Measurements from ENCODE around the gene TTK.
"Not testable (repeated sequence)": the region's sequence is repeated elsewhere in the genome, so short reads cannot be mapped to it uniquely, and the experiment has no call there.

The TTK gene

GRCh38 chr6:80068146-80068545 lies 63.7 kb downstream of the TTK start:
- CTCF ChIA-PET; H3K27ac ChIP-seq (ENCODE audit: insufficient read depth in 1 of 2, low read depth in 1 of 2, low read length in 2 of 2, poor library complexity in 1 of 2, severe bottlenecking in 2 of 2); H3K4me3 ChIP-seq (ENCODE audit: control insufficient read depth in 1 of 7, extremely low read depth in 1 of 7, insufficient read depth in 4 of 7, low read depth in 2 of 7, low read length in 6 of 7); H3K27me3 ChIP-seq (replicated peaks in 2 of 5; ENCODE audit: control insufficient read depth in 4 of 5, insufficient read depth in 5 of 5, low read length in 4 of 5); H3K4me1 ChIP-seq (ENCODE audit: control extremely low read depth in 1 of 4, control insufficient read depth in 4 of 4, insufficient read depth in 4 of 4, low read length in 3 of 4); DNase-seq; H3K36me3 ChIP-seq (ENCODE audit: control insufficient read depth in 4 of 4, insufficient read depth in 4 of 4, low read length in 3 of 4); H3K9me3 ChIP-seq (ENCODE audit: control extremely low read depth in 1 of 5, control insufficient read depth in 4 of 5, insufficient read depth in 2 of 5, low read depth in 1 of 5, low read length in 4 of 5); POLR2A ChIA-PET: not testable (repeated sequence)
- no CpG with 5 or more reads among the region's 7 CpGs for WGBS (ENCODE audit: insufficient coverage)

GRCh38 chr6:80070431-80070830 lies 66.0 kb downstream of the TTK start:
- WGBS (ENCODE audit: insufficient coverage), result 94% methylated on average over 10 of the region's 19 CpGs

GRCh38 chr6:80077067-80077466 lies 72.6 kb downstream of the TTK start:
- peaks cover 0 to 10% (median 0%) of the 10 kb centered on the region in 5 experiments for H3K9me3 ChIP-seq (ENCODE audit: control extremely low read depth in 1 of 5, control insufficient read depth in 4 of 5, insufficient read depth in 2 of 5, low read depth in 1 of 5, low read length in 4 of 5)
- no peak overlapping the region for H3K4me3 ChIP-seq (ENCODE audit: control insufficient read depth in 1 of 7, extremely low read depth in 1 of 7, insufficient read depth in 4 of 7, low read depth in 2 of 7, low read length in 6 of 7)
- no peaks in the 10 kb centered on the region for H3K36me3 ChIP-seq (ENCODE audit: control insufficient read depth in 4 of 4, insufficient read depth in 4 of 4, low read length in 3 of 4)
- no peaks in the 10 kb centered on the region for H3K4me1 ChIP-seq (ENCODE audit: control extremely low read depth in 1 of 4, control insufficient read depth in 4 of 4, insufficient read depth in 4 of 4, low read length in 3 of 4)
- no peak overlapping the region for H3K27ac ChIP-seq (ENCODE audit: insufficient read depth in 1 of 2, low read depth in 1 of 2, low read length in 2 of 2, poor library complexity in 1 of 2, severe bottlenecking in 2 of 2)
- WGBS (ENCODE audit: insufficient coverage), result no CpG with 5 or more reads among the region's 1 CpG
- POLR2A ChIA-PET, result no interaction called here
- no peak for DNase-seq
- CTCF ChIA-PET, result no interaction called here
- peaks cover 0 to 7% (median 0%) of the 10 kb centered on the region in 5 experiments for H3K27me3 ChIP-seq (replicated peaks in 2 of 5; ENCODE audit: control insufficient read depth in 4 of 5, insufficient read depth in 5 of 5, low read length in 4 of 5)

More at GRCh38 chr6:80070431-80070830, 66.0 kb downstream of the TTK start:
- H3K4me1 ChIP-seq (ENCODE audit: control extremely low read depth in 1 of 4, control insufficient read depth in 4 of 4, insufficient read depth in 4 of 4, low read length in 3 of 4); H3K4me3 ChIP-seq (ENCODE audit: control insufficient read depth in 1 of 7, extremely low read depth in 1 of 7, insufficient read depth in 4 of 7, low read depth in 2 of 7, low read length in 6 of 7); H3K27ac ChIP-seq (ENCODE audit: insufficient read depth in 1 of 2, low read depth in 1 of 2, low read length in 2 of 2, poor library complexity in 1 of 2, severe bottlenecking in 2 of 2); H3K36me3 ChIP-seq (ENCODE audit: control insufficient read depth in 4 of 4, insufficient read depth in 4 of 4, low read length in 3 of 4); H3K27me3 ChIP-seq (replicated peaks in 2 of 5; ENCODE audit: control insufficient read depth in 4 of 5, insufficient read depth in 5 of 5, low read length in 4 of 5); DNase-seq; CTCF ChIA-PET; POLR2A ChIA-PET: not testable (repeated sequence)
- H3K9me3 ChIP-seq (ENCODE audit: control extremely low read depth in 1 of 5, control insufficient read depth in 4 of 5, insufficient read depth in 2 of 5, low read depth in 1 of 5, low read length in 4 of 5), result peaks cover 0 to 10% (median 0%) of the 10 kb centered on the region in 5 experiments

GRCh38 chr6:80088637-80089036 lies 84.2 kb downstream of the TTK start:
- no peak for DNase-seq
- Histone ChIP-seq H3K36me3 (ENCODE audit: control insufficient read depth in 4 of 4, insufficient read depth in 4 of 4, low read length in 3 of 4) (no peaks in the 10 kb centered on the region), H3K27me3 (replicated peaks in 2 of 5; ENCODE audit: control insufficient read depth in 4 of 5, insufficient read depth in 5 of 5, low read length in 4 of 5) (peaks cover 0 to 9% (median 0%) of the 10 kb centered on the region in 5 experiments), H3K27ac (ENCODE audit: insufficient read depth in 1 of 2, low read depth in 1 of 2, low read length in 2 of 2, poor library complexity in 1 of 2, severe bottlenecking in 2 of 2) (no peak overlapping the region), H3K9me3 (ENCODE audit: control extremely low read depth in 1 of 5, control insufficient read depth in 4 of 5, insufficient read depth in 2 of 5, low read depth in 1 of 5, low read length in 4 of 5) (no peaks in the 10 kb centered on the region), H3K4me3 (ENCODE audit: control insufficient read depth in 1 of 7, extremely low read depth in 1 of 7, insufficient read depth in 4 of 7, low read depth in 2 of 7, low read length in 6 of 7) (no peak overlapping the region), H3K4me1 (ENCODE audit: control extremely low read depth in 1 of 4, control insufficient read depth in 4 of 4, insufficient read depth in 4 of 4, low read length in 3 of 4) (no peaks in the 10 kb centered on the region)
- ChIA-PET CTCF (no interaction called here), POLR2A (no interaction called here)
- whole genome bisulfite sequencing (ENCODE audit: insufficient coverage), result 95% methylated on average over 4 of the region's 6 CpGs

GRCh38 chr6:80091506-80091905 lies 87.1 kb downstream of the TTK start:
- DNase-seq, result no peak
- Histone ChIP-seq H3K27me3 (replicated peaks in 2 of 5; ENCODE audit: control insufficient read depth in 4 of 5, insufficient read depth in 5 of 5, low read length in 4 of 5) (peaks cover 0 to 9% (median 0%) of the 10 kb centered on the region in 5 experiments), H3K36me3 (ENCODE audit: control insufficient read depth in 4 of 4, insufficient read depth in 4 of 4, low read length in 3 of 4) (no peaks in the 10 kb centered on the region), H3K9me3 (ENCODE audit: control extremely low read depth in 1 of 5, control insufficient read depth in 4 of 5, insufficient read depth in 2 of 5, low read depth in 1 of 5, low read length in 4 of 5) (no peaks in the 10 kb centered on the region), H3K27ac (ENCODE audit: insufficient read depth in 1 of 2, low read depth in 1 of 2, low read length in 2 of 2, poor library complexity in 1 of 2, severe bottlenecking in 2 of 2) (no peak overlapping the region), H3K4me1 (ENCODE audit: control extremely low read depth in 1 of 4, control insufficient read depth in 4 of 4, insufficient read depth in 4 of 4, low read length in 3 of 4) (peaks cover 0 to 2% (median 0%) of the 10 kb centered on the region in 4 experiments), H3K4me3 (ENCODE audit: control insufficient read depth in 1 of 7, extremely low read depth in 1 of 7, insufficient read depth in 4 of 7, low read depth in 2 of 7, low read length in 6 of 7) (no peak overlapping the region)
- CTCF ChIA-PET, result interaction anchor here (1.5 kb wide), 1 partner anchor 142 kb away, joined by 5 read pairs; no protein-coding TSS in a partner anchor
- POLR2A ChIA-PET, result no interaction called here

Data from common myeloid progenitor, CD34-positive (primary cell).